HG03460 (cell line): ENCODE data around the gene GAA.

ENCODE experiments used
- ATAC-seq: cut with Tn5 transposase; IDR thresholded peaks from one replicate; pipeline ENCODE4 v1.9.1; 2021; ENCODE audit not compliant: unreplicated experiment

Gene GAA

DNA sequence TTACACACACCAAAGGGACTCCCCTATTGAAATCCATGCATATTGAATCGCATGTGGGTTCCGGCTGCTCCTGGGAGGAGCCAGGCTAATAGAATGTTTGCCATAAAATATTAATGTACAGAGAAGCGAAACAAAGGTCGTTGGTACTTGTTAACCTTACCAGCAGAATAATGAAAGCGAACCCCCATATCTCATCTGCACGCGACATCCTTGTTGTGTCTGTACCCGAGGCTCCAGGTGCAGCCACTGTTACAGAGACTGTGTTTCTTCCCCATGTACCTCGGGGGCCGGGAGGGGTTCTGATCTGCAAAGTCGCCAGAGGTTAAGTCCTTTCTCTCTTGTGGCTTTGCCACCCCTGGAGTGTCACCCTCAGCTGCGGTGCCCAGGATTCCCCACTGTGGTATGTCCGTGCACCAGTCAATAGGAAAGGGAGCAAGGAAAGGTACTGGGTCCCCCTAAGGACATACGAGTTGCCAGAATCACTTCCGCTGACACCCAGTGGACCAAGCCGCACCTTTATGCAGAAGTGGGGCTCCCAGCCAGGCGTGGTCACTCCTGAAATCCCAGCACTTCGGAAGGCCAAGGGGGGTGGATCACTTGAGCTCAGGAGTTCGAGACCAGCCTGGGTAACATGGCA is 2.2 kb downstream of the GAA start:
- no peak for ATAC-seq

GRCh38 chr17:80104321-80104955 is 3.1 kb downstream of the GAA start:
- no peak for ATAC-seq

DNA sequence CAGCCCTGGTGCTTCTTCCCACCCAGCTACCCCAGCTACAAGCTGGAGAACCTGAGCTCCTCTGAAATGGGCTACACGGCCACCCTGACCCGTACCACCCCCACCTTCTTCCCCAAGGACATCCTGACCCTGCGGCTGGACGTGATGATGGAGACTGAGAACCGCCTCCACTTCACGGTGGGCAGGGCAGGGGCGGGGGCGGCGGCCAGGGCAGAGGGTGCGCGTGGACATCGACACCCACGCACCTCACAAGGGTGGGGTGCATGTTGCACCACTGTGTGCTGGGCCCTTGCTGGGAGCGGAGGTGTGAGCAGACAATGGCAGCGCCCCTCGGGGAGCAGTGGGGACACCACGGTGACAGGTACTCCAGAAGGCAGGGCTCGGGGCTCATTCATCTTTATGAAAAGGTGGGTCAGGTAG is 3.6 kb downstream of the GAA start:
- ATAC-seq: no peak

GRCh38 chr17:80105762-80106161 is 4.4 kb downstream of the GAA start:
- ATAC-seq: no peak

DNA sequence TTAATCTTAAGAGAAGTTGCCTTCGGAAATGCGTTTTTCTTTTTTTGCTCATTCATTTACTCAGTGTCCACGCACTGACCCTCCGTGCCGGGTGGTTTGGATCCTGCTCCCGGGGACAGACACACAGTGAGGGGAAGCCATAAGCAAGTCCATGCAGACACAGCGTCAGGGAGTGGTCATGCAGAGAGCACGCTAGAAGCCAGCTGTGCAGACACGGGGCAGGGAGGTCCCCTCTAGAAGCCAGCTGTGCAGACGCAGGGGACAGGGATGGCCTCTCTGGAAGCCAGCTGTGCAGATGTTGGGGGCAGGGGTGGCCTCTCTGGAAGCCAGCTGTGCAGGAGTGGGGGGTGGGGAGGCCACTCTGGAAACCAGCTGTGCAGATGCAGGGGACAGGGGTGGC is 4.8 kb downstream of the GAA start:
- ATAC-seq: no peak

DNA sequence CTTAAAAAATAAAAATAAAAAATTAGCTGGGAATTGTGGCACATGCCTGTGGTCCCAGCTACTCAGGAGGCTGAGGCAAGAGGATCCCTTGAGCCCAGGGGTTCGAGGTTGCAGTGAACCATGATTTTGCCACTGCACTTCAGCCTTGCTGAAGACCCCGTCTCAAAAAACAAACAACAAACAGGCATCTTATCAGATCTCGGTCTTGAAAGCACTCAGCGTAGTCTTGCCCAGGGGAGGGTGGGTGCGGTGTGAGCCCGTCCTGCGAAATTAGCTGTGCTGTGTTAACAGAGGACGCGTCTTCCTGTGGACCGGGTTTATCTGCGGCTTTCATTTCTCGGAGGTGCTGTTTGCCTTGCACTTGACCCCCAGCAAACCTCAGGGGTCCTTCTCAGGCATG is 5.4 kb downstream of the GAA start:
- ATAC-seq: no peak

GRCh38 chr17:80107231-80108021 is 6.0 kb downstream of the GAA start:
- ATAC-seq: no peak

DNA sequence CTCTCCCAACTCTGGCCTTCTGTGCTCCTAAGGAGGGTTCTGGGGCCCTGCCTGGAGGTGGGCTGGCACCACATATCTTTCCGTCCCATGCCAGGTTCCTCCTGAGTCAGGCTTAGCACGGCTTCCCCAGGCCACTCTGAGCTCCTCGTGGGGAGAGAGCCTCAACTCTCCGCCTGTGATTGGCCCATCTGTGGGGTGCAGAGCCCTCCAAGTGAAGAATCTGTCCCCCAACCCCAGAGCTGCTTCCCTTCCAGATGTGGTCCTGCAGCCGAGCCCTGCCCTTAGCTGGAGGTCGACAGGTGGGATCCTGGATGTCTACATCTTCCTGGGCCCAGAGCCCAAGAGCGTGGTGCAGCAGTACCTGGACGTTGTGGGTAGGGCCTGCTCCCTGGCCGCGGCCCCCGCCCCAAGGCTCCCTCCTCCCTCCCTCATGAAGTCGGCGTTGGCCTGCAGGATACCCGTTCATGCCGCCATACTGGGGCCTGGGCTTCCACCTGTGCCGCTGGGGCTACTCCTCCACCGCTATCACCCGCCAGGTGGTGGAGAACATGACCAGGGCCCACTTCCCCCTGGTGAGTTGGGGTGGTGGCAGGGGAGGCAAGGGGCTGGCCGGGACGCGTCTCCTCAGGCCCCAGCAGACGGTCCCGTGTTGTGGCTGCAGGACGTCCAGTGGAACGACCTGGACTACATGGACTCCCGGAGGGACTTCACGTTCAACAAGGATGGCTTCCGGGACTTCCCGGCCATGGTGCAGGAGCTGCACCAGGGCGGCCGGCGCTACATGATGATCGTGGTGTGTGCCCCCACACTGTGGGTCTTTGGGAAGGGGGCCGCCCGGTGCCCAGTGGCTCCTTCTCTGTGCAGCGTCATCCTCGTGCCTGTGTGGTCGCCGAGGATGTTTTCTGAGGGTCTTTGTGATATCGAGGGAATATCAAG is 6.9 kb downstream of the GAA start:
- ATAC-seq: no peak

- ATAC-seq: no peak
These were observed 7.8 kb downstream of the GAA start for GRCh38 chr17:80109066-80109660.

DNA sequence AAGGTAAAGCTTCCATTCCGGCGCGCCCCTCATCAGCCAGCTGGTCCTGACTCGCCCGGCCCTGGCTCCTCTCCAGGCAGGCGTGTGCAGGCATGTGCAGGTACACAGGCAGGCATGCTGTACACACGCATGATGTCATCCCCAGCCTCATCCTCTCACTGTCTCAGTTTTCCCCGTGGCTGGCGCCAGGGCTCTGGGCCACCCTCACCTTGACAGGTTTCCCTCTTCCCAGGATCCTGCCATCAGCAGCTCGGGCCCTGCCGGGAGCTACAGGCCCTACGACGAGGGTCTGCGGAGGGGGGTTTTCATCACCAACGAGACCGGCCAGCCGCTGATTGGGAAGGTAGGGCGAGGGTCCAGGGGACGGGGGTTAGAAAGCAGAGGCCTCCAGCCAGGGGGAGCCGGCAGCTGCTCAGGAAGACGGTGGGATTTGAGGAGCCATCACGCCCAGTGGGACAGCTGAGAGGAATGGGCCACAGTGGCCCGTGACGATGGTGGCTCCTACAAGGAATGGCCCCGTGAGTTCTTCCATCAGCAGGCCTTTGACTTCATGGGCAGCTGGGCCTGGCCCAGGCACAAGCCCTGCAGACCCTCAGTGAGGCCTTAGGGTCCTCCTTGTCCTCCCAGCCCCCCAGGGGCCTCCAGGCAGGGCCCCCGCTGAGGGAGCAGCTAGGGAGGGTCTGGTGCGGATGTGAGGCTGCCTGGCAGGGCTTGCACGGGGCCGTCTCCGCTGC is 8.5 kb downstream of the GAA start:
- no peak for ATAC-seq

DNA sequence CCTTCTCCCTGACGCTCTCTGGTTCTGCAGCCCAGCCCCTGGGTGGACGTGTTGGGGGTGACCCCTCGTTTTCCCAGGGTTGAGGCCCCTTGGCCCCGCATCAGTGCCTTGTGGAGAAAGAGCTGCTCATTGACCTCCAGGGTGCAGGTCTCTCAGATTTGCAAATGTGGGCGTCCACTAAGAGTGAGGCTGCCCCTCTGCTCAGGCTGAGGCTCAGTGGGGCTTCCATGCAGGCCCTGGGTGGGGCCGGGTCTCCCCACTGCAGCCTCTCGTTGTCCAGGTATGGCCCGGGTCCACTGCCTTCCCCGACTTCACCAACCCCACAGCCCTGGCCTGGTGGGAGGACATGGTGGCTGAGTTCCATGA is 9.0 kb downstream of the GAA start:
- no peak for ATAC-seq

GRCh38 chr17:80110927-80111701 is 9.7 kb downstream of the GAA start:
- ATAC-seq: no peak

GRCh38 chr17:80111702-80112470 is 10.5 kb downstream of the GAA start:
- ATAC-seq: no peak

- no peak for ATAC-seq
These were observed 11.2 kb downstream of the GAA start for GRCh38 chr17:80112471-80113032.

DNA sequence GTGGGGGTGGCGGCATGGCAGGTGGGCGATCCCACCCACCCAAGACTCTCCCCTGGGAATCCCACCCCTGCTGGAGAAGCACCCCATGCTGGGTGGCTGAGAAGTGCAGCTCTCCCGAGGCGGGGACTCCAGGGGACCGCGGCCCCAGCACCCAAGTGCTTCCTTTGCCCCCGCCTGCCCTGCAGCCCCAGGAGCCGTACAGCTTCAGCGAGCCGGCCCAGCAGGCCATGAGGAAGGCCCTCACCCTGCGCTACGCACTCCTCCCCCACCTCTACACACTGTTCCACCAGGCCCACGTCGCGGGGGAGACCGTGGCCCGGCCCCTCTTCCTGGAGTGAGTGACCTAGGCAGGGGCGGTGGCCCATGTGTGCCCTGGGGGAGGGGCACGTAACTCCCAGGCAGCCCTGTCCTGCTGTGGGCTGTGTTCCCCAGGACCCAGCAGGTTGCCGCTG is 11.7 kb downstream of the GAA start:
- no peak for ATAC-seq

DNA sequence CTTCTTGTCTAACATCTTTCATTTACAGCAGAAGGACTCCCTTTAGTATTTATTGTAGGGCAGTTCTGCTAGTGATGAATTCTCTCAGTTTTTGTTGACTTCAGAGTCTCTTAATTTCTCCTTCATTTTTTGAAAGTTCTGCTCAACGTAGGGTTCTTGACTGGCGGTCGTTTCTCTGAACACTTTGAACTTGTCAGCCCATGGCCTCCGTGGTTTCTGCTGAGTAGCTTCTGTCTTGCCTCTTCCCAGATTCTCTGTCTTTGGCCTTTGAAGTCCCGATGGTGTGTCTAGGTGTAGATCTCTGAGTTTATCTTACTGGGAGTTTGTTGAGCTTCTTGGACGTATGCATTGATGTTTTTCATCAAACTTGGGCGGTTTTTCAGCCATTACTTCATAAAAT is 13.4 kb downstream of the GAA start:
- no peak for ATAC-seq

GRCh38 chr17:80115159-80115558 is 13.8 kb downstream of the GAA start:
- ATAC-seq: no peak

DNA sequence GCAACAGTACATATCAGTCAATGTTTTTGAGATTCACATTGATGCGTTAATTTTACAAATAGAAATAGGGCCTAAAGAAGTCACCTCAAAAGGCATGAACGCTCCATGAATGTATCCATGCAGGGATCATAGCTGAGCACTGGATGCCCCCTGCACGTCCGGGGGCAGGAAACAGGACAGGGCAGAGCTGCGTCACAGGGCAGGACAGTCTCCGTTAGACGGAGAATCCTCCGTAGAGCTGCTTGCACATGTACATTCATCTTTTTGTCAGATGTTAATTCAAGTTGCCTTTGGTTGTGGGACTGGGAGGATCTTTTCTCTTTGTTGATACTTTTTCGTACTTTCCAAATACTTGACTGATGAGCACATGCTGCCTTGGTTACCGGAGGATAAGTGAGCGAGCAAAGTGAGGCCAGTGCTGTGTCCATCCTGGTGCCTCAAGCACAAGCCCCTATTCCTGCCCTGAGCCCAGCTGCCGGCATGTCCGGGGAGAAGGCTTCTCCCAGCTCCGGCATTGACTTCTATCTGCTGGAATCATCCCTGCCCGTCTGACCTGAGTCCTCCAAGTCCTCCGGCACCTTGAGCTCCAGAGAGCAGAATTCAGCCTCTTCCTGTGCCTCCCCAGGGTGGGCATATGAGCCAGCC is 15.0 kb downstream of the GAA start:
- no peak for ATAC-seq
